Retina (tissue), 1 donor: Measurements from ENCODE around the gene FRMD1.

ENCODE experiments used
- DNase-seq: peaks from one replicate; pipeline ENCODE4 v3.0.0-alpha.2; 2016

Gene FRMD1

DNA sequence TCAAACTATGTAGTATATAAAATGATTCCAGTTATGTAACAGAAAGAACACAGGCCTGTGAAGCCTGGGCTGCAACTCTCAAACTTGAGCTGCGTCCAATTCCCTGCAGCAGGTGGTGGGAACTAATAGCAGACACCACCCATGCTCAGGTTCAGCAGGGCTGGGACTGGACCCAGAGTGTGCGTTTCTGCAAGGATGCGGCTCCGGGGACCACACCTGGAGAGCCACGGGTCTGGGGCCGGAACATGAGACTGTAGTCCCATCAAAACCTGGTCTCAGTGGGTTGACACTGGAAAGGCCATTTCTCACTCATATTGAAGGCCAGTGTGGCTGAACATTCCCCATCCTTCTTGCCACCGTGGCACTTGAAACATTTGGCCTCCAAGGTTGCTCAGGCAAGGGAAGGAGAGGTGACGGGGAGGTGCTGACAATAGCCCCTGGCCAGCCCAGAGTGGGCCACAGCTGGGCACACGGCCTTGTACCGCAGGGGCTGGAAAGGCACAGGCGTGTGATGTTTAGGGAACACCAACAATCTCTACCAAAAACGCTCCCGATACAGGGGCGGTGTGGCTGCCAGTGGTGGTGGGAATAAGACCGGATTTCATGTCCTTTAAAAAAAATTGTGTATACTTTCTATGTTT, 38.0 kb downstream of the FRMD1 start:
- no peak for DNase-seq

DNA sequence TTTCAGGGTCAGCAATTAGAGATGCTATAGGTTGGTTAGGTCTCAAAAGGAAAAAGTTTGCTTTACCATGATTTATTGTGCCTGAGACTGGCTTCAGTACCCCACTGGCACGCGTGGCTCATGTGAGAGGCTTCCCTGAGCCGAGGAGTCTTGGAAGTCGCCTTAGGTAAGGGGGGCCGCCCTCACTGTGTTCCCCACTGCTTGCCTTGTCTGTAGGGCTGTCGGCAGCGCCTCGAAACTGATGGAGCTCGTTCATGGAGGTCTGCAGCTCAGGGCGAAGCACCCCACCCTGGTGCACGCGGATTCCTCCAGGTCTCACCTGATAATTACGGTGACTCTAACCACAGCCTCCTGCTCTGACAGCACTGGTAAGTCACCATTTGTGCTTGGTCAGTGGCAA, 39.2 kb downstream of the FRMD1 start:
- no peak for DNase-seq

DNA sequence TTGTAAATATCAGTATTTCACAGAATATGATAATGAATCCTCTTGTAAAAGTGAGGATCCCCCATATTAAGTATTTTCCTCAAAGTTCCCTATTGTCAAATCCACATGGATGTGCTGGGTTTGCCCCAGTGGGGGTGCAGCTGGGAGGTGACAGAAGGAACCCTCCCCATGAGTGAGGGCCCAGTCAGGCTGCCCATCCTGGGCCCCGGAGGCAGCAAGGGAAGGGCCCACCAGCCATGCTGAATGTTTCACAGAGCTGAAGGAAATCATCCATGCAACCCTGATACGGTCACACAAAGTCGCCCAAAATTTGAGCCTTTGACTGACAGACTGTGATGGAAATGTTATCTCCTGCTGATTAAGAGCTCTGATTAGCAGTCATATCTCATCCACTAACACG, 39.7 kb downstream of the FRMD1 start:
- no peak for DNase-seq

DNA sequence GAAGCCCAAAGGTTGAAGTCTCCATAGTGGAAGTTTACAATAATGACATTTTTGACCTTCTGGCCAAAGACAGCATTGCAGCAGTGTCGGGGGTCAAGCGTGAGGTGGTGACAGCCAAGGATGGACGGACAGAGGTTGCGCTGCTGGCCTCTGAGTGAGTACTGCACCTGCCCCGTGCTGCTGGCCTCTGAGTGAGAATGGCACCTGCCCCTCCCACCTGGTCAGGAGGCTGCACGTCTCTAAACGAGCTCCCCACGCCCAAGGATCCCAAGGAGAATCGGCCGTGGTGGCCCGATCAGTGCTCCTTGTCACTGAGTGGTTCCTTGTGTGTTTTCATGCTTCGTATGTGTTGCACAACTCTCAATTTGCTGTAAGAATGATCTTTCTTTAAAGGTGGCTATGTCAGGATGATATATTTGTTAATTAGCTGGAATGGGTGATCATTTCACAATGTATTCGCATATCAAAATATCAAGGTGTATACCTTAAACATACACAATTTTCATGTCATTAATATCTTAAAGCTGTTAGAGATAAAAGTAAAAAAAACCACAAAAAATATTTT, 40.4 kb downstream of the FRMD1 start:
- DNase-seq: no peak

DNA sequence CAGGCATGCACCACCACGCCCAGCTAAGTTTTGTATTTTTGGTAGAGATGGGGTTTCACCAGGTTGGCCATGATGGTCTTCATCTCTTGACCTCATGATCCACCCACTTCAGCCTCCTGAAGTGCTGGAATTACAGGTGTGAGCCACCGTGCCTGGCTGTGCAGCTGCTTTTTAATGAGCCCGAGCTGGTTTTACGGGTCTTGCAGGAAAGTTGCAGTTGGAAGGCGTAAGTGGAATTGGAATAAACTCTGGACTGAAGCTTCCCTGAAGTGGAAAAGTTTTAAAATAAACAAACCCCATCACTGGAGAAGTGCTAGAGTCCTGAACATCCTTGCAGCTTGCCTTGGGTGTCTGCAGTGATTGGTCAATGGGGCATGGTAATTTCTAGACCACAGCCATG, 41.2 kb downstream of the FRMD1 start:
- no peak for DNase-seq

DNA sequence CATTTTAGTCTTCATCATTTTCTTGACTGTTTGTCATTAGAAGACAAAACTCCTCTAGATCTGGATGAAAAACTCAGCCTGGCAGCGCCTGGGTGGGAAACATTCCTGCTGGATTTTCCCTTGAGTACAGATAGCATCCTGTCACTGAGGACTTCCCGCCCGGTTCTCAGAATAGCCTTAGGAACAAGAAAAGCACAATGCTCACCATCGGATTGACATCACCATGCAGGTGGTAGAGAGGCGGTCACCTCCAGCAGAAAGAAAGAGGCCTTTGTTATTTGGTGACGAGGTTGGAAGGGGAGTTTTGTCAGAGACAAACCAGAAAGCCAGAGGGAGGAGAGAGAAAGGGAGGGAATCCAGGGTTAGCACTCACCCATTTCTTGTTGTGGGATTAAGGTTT, 41.8 kb downstream of the FRMD1 start:
- no peak for DNase-seq

DNA sequence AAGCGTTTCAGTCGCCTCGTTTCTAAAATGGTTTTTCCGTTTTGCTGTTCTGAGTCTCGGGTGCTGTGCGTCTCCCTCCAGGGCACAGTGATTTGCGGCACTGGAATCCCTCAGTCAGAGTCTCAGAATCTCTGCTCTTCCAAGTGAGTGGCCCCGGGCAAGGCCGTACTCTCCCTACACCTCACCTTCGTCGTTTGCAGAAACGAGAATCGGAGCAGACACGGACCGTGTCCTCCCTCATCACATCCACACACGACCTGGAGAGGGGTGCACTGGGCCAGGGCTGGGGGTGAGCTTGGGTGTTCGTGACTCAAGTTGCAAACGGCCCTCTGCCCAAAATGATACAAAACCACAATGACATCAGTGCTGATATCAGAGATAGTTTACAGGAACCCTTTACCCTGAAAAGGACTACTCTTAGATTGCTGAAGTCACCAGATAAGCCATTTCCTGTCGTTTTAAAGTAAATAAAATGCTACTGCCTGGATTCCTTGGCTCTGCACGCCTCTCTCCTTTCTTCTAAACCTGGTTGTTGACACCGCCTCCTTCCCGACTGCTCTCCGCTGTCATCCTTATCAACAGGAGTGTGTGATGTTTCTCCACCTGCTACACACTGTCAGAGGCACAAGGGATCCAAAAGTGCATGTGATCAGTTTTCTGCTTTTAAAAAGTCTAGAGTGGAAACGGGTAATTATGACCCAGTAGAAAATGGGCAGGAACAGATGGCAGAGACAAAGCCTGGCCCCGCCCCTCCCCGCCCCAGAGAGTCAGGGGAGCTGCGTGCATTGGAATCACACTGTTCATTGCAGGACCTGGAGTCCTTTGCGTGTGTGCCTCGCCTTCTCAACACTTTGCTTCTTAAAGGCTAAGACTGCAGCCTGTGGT, 43.1 kb downstream of the FRMD1 start:
- peak; percentile 59 for DNase-seq

DNA sequence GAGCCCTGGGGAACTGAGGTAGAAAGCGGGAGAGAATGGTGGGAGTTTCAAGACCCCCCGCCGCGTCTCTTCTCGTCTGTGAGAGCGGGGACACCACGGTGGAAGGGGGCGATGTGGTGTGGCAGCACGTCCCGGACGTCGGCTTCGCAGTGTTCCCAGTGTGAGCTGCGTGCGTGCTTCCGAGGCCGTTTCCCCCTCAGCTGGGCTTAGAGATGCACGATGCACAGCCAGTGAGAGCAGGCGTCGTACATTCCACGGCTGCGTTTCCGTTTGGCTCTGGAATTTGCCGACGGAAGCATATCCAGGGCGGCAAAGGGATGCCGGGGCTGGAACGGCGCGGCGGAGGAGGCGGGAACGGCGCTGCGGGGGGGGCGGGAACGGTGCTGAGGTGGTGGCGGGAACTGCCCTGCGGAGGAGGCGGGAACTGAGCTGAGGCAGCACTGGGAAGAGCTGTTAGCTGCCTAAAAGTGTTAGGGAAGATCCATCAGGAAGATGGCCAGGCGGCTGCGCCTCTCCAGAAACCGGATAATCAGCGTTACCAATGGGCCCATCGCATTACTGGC, 43.8 kb downstream of the FRMD1 start:
- peak; percentile 72 for DNase-seq

DNA sequence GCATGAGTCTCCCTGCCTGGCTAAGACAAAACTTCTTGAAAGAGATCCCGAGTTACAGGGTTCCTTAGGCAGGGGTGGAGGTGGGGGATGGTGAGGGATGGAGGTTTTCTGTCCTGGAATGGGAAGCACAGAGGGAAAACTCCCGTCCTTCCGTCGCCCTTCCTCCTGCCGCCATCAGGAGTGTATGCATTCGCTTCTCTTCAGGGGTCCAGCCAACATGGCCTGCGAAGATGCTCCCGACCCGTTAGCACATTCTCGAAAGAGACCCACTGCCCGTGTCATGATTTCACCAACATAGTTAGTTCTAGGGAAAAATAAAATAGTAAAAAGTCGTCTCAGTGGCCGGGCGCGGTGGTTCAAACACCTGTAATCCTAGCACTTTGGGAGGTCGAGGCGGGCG, 44.5 kb downstream of the FRMD1 start:
- DNase-seq: no peak

DNA sequence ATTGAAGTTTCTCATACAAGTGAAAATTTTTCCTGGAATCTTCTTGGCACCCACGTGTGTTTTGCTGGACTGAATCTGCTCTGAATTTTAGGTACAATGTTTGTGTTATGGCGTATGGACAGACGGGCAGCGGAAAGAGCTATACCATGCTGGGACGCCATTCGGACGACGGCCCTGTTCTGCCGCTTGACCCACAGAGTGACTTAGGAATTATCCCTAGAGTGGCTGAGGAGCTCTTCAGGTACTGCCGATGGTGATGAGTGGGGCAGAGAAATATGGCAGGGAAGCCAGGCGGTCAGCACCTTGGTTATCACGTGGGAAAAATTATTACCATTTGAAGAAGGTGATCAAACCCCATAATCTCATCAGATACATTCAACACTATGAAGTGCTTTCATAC, 45.2 kb downstream of the FRMD1 start:
- no peak for DNase-seq

DNA sequence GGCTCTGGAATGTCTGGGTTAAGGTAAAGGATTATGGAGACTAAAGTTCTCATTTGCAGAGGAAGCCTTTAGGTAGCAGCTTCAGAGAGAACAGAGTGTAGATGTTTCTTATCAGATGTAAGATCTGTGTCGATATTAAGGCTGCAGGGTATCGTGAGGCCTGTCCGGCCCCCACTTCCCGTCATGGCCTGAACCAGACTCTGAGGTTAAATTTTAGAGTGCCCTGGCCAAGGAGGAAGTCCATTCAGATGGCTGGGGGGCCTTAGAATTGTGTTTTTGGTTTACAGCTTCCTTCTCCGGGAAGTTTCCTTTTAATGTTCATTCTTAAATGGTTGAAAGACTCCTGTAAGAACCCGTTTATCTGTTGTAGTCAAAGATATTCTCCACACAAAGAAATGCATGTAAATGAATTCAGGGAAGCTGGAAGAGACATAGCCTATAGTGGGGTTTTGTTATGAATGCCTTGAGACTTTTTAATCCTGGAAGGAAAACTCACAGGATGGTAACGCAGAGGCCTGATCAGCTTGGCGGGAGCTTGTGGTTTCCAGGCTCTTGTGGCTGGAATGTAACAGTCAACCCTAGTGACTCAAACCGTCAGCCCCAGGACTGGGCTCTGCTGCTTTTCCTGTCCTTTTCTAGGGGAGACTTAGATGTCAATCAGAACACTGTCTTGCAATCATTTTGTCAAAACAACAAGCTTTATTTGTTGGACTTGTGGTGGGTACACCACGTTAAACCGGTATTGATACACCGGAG, 46.8 kb downstream of the FRMD1 start:
- DNase-seq: no peak

DNA sequence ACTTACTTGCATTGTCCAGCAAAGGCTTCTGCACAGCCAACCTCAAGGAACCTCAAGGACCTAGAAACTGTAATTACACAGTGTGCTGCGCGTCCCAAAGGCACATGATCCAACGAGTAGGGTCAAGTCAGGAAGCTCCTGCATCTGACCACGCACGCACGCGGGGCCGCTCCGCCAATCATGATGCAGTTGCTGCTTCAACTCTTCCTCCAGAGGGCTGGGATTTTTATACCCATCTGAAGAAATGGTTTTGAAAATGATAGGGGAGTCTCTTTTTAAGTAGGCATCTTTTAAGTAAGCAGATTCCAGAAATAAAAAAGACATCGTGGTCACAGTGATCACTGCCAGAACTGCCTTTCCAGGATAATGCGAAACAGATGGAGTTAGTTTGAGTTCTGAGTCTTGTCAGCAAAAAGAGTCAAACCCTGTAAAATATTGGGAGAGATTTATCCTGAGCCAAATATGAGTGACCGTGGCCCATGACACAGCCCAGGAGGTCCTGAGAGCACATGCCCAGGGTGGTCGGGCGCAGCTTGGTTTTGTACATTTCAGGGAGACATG, 47.5 kb downstream of the FRMD1 start:
- no peak for DNase-seq

DNA sequence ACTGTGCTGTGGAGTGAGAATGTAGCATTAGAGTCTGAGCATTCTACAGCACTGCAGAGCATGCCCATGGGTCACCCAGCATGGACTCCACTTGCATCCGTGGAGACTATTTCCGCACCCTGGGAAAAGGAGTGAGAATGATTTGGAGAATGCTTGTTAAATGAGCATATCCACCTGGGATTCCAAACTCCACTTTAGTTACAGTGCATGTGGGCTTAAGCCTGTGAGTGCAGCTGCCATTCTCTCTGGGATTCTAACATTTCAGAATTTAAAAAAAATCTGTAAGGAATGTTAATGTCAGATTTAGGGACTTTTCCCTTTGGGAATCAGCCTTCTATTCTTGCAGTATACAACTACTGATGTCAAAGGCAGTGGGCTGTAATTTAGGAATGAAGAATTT, 48.1 kb downstream of the FRMD1 start:
- DNase-seq: no peak

DNA sequence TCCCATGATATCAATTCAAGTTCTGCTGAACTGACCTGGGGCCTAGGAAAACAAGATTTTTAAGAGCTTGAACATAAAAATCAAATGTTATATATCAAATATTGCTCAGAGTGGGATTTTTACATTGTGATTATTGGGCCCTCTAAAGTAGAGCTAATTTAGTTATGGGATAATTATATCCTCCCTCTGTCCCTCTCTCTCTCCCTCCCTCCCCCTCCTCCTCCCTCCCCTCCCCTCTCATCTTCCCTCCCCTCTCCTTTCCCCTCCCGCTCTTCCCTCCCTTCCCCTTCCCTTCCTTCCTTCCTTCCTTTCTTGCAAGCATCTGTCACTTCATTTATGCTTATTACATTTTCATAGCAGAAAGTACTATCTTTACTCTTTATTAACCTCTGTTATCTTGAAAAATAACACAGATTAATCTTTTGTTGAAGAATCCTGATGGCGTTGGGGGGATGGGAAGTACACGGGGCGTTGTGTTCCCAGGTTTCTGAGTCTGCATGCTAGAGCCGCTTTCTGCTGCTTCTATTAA, 48.7 kb downstream of the FRMD1 start:
- no peak for DNase-seq

DNA sequence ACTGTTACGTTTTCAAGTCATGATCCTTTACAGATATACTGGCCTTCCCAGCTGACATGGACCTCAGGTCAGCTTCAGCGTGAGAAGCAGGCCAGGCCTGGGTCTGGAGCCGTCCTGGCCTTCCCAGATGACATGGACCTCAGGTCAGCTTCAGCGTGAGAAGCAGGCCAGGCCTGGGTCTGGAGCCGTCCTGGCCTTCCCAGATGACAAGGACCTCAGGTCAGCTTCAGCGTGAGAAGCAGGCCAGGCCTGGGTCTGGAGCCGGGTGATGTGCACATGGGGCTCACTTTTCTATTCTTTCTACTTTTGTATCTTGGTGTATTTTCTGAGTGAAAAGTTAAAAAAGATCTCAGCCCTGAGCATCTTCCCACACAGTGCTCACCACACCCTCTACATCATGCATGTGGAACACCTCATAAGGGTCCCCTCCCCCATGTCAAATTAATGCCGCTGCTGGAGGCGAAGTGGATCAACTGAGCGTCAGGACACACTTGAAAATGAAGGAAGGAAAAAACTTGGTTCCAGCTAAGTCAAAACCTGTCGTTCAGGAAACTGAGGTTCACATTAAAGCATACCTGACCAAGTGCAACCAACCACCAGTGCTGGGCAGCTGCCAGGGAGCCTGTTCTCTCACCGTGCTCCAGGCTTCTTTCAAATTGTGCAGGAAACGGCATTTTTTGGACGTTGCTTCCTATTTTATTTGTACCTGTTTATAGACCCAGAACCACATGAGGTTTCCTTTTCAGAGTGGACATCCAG, 49.4 kb downstream of the FRMD1 start:
- no peak for DNase-seq

DNA sequence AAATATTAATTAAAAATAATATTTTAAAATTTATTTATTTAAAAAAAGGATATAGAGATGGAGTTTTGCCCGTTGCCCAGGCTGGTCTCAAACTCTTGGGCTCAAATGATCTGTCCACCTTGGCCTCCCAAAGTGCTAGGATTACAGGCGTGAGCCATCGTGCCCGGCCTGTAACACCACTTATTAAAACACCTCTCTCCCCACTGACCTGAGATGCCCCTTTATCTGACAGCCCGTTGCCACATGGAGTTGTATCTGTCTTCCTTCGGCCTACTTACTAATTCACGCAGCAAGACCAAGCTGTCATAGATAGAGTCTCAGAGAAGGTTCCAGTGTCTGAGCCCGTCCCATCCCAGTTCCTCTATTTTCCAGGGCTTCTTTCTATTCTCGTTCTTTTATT, 50.8 kb downstream of the FRMD1 start:
- DNase-seq: no peak

DNA sequence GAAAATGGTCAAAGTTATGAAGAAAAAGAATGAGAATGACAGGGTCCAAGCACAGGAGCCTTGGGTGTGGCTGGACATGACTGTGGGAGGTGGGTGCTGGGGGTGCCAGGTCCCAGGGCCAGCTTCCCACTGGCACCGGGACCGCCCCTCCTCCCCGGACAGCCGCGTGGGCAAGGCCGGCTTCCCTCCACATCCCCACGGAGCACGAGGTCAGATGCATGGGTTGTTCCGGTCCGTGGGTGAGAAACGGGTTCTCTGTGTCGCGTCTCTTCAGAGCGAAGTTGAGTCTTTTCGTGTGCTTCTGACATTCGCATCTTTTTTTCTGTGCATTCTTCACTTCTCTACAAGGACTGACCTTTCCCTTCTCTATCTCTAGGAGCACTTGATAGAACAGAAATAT, 51.5 kb downstream of the FRMD1 start:
- no peak for DNase-seq

DNA sequence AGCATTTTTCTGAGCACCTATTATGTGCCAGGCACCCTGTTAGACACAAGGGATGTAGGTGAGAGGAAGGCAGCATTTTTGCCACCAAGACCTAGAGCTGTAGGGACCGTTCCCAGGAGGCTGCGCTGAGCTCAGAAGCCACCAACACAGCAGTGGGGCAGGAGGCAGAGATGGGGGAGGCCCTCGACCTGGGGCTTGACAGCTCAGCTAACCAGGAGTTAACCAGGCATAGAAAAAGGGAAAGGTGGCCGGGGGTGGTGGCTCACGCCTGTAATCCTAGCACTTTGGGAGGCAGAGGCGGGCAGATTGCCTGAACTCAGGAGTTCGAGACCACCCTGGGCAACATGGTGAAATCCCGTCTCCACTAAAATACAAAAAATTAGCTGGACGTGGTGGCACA, 52.1 kb downstream of the FRMD1 start:
- no peak for DNase-seq

DNA sequence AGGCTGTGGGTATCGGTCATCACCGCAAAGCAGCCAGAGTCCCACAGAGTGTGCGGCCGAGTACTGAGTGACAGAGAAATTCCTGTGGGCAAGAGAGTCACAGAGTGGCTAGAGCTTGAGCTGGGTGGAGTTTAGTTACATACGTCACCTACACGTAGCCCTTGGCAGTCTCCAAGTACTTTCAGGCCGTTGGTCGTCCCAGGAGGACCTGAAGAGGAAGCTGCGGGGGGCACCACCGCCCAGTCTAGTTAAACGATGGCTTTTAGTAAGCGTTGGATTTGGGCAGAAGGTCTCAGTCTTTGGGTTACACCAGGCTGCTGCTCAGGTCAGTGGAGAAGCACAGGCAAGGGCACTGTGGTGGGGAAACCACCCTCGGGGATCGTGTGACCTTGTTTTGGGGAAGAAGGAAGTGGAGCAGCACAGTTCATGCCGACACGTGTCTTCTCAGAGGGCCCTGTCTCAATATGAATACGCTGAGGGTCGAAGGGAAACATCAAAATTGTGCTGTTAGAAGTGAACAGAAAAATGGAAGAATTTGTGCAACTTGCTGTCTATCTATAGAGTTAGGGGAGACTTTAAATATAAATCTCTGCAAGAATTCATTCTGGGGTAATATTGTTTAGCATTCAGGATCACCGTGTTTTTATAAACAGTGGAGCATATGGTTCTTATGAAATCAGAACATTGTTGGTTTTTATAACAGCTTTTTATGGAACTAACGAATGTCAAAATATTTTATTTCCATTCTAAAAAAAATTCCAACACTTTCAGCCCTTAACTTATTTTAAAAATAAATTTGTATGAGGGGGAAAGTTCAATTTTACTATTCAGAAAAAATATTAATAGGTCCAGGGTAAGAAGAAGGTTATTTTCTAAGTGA, 52.9 kb downstream of the FRMD1 start:
- DNase-seq: no peak

DNA sequence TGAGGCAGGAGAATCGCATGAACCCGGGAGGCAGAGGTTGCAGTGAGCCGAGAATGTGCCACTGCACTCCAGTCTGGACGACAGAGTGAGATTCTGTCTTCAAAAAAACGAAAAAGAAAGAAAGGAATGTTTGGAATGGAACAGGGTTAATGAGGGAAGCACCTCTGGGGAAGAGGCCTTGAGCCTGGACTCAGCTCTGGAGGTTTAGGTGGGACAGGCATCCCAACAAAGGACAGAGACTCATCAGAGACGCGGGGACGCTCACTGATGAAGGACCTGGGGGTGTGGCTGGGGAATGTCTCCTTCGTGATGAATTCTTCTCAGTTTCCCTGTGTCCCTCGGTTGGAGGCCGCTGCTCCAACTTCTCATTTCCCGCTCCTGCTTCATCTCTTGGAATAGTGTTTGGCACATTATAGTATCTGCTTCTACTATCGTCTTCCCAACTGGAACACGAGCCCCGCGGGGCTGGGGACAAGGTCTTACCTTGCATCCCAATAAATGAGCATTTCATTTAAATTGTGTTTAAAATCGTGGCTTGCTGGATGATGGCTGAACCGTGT, 54.0 kb downstream of the FRMD1 start:
- no peak for DNase-seq
